ENCODE data around the gene HOXA11. TPM values are rescaled to one million over a fixed set of nuclear protein-coding genes. Genes with fewer than 3 reads are reported as not detected.

Gene HOXA11
- total RNA-seq, 1 experiment from 2014 or later = not detected

DNA sequence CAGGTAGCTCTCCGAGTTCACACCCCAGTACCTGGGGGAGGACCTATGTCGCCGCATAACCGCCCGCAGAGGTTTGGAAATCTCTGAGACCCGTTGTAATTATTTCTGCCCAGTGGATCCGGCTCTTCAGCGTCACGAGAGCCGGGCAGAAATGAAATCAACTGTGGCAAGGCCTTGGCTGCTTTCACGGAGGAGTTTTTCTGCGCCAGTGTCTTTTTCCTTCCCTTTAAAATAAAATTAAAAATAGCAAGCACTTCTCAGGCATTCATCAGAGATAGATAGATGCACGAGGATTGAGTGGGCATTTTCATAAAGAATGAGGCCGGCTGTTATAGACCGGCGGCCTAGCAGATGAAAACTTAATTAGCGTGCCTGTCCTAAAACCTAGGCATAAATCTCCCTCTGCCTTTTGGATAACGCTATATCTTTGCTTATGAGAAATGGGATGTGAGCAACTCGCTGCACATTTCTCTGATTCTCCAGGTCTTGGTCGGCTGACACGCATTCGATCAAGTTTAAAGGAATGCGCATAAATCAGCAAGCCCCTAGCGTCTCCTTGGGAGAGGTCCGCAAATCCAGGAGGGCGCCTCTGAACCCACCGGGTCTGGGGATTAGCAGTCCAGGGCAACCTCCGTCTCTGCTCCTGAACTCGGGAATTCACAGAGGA is 8.4 kb upstream of the HOXA11 start:
- ChIA-PET CTCF (interaction anchor here (4.2 kb wide), 1 partner anchor 14 kb away, joined by 32 read pairs; no protein-coding TSS in a partner anchor), POLR2A (no interaction called here)
- H3K27ac Mint-ChIP-seq = no peak overlapping the region
- no peaks in the 10 kb centered on the region for H3K9me3 Mint-ChIP-seq
- ATAC-seq = no peak
- TF ChIP-seq ZNF232 (CRISPR knock-in tag; IDR thresholded peaks at IDR 0.05) = no peak
- TF ChIP-seq, protein P1, sequence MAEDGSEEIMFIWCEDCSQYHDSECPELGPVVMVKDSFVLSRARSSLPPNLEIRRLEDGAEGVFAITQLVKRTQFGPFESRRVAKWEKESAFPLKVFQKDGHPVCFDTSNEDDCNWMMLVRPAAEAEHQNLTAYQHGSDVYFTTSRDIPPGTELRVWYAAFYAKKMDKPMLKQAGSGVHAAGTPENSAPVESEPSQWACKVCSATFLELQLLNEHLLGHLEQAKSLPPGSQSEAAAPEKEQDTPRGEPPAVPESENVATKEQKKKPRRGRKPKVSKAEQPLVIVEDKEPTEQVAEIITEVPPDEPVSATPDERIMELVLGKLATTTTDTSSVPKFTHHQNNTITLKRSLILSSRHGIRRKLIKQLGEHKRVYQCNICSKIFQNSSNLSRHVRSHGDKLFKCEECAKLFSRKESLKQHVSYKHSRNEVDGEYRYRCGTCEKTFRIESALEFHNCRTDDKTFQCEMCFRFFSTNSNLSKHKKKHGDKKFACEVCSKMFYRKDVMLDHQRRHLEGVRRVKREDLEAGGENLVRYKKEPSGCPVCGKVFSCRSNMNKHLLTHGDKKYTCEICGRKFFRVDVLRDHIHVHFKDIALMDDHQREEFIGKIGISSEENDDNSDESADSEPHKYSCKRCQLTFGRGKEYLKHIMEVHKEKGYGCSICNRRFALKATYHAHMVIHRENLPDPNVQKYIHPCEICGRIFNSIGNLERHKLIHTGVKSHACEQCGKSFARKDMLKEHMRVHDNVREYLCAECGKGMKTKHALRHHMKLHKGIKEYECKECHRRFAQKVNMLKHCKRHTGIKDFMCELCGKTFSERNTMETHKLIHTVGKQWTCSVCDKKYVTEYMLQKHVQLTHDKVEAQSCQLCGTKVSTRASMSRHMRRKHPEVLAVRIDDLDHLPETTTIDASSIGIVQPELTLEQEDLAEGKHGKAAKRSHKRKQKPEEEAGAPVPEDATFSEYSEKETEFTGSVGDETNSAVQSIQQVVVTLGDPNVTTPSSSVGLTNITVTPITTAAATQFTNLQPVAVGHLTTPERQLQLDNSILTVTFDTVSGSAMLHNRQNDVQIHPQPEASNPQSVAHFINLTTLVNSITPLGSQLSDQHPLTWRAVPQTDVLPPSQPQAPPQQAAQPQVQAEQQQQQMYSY (CRISPR knock-in tag; IDR thresholded peaks at IDR 0.05) = 0 out of 2 replicates have a peak, but pooled peaks have one; percentile 46
- peak overlapping the region; percentile 22; the same call in 1 of the 2 replicates for H3K4me3 Mint-ChIP-seq
- H3K27me3 Mint-ChIP-seq (ENCODE audit: low read depth) = peaks cover 100% of the 10 kb centered on the region
- H3K4me1 Mint-ChIP-seq = peaks cover 16% of the 10 kb centered on the region
- DNase-seq (ENCODE audit: low spot score) = peak; percentile 51
- no peaks in the 10 kb centered on the region for H3K36me3 Mint-ChIP-seq

DNA sequence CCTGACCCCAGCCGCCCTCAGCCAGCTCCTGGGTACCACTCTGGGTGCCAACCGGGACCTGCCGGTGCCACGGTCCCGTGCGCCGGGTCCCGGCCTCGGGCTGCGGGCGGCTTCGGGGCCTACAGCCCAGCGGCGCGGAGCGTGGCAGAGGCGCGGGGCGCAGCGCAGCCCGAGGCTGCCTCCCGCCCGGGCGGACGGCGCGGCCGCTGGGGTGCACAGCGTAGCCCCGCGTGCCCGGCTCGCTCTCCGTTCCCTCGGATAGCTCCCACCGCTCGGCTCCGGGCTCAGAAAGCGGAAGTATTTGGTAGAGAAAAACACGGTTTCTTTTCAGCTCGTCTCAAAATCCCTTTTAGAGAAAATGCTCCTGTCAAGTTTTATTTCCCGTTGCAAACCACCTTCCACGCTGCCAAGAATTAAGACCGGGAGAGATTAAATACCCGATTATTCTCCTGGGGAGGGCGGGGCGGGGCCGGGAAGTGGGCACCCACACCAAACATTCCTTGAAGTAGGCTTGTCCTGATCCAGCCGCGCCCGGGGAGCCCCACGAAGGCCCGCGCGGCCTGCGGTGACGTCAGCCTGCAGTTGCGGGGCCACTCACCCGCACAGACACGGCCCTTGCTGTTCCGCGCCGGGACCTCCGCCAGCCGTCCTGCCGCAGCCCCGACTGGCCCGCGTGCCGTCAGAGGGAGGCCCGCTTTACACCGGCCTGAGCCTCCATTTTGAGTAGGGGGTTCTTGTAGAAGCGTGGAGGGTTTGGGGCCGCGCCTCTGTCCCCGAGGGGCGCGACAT is 7.7 kb upstream of the HOXA11 start:
- ATAC-seq (peak; percentile 4), DNase-seq (ENCODE audit: low spot score) (no peak)
- ChIA-PET POLR2A (no interaction called here), CTCF (interaction anchor here (0.7 to 5.5 kb wide), 3 partner anchors 13 to 49 kb away, joined by 3 to 34 read pairs (median 32); partner anchors contain the start of gene EVX1)
- Mint-ChIP-seq H3K36me3 (no peaks in the 10 kb centered on the region), H3K4me3 (peak overlapping the region; percentile 14; the same call in 1 of the 2 replicates), H3K4me1 (peaks cover 23% of the 10 kb centered on the region), H3K27me3 (ENCODE audit: low read depth) (peaks cover 100% of the 10 kb centered on the region), H3K27ac (no peak overlapping the region), H3K9me3 (no peaks in the 10 kb centered on the region)
- TF ChIP-seq GRHL2 (CRISPR knock-in tag; IDR thresholded peaks at IDR 0.05; ENCODE audit: insufficient replicate concordance, severe bottlenecking) (no peak), ZNF263 (CRISPR knock-in tag; IDR thresholded peaks at IDR 0.05; ENCODE audit: low read depth) (no peak), ESRRA (CRISPR knock-in tag; IDR thresholded peaks at IDR 0.05; ENCODE audit: borderline replicate concordance) (no peak), NFYB (CRISPR knock-in tag; conservative IDR thresholded peaks at IDR 0.05; ENCODE audit: low read depth) (no peak), JAZF1 (CRISPR knock-in tag; IDR thresholded peaks at IDR 0.05) (no peak), KAT7 (CRISPR knock-in tag; IDR thresholded peaks at IDR 0.05; ENCODE audit: borderline replicate concordance) (no peak), FOXP1 (CRISPR knock-in tag; IDR thresholded peaks at IDR 0.05; ENCODE audit: borderline replicate concordance) (no peak), ELF4 (CRISPR knock-in tag; IDR thresholded peaks at IDR 0.05; ENCODE audit: low read depth) (no peak), TP53 (CRISPR knock-in tag; IDR thresholded peaks at IDR 0.05) (no peak)
- TF ChIP-seq, protein P2, sequence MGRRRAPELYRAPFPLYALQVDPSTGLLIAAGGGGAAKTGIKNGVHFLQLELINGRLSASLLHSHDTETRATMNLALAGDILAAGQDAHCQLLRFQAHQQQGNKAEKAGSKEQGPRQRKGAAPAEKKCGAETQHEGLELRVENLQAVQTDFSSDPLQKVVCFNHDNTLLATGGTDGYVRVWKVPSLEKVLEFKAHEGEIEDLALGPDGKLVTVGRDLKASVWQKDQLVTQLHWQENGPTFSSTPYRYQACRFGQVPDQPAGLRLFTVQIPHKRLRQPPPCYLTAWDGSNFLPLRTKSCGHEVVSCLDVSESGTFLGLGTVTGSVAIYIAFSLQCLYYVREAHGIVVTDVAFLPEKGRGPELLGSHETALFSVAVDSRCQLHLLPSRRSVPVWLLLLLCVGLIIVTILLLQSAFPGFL (CRISPR knock-in tag; IDR thresholded peaks at IDR 0.05; ENCODE audit: borderline replicate concordance) = no peak
- TF ChIP-seq, protein P3, sequence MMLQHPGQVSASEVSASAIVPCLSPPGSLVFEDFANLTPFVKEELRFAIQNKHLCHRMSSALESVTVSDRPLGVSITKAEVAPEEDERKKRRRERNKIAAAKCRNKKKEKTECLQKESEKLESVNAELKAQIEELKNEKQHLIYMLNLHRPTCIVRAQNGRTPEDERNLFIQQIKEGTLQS (CRISPR knock-in tag; conservative IDR thresholded peaks at IDR 0.05) = no peak

DNA sequence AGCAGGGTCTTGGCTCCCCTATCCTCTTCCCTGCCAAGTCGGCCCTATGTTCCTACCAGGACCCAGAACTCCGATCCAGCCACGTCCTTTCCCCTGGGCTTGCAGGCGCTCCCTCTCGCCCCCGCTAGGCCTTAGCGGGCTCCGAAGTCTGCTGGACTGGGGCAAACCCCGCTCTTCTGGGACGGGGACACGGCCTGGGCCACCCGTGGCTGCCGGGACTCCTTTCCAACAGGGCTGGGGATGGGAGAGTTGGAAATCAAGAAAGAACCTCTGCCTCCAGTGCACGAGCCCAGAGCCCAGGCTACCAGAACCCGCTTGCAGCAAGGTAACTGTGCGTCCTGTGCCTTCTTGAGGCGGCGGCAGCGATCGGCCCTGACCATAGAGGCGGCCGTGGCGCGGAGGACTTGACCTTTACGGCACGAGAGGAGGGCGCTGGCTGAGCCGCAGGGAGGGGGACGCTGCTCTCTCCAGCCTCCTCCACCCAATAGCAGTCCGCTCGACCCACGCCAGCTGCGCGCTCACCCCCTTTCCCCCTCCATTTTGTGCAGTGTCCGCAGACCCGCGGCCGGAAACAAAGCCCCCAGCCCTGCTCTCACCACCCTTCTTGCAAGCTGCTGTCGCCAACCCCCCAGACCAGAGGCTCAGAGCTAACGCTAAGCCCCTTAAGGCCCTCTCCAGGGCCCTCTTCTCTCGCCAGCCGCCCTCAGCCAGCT is 7.0 kb upstream of the HOXA11 start:
- 0 out of 2 replicates have a peak, but pooled peaks have one; percentile 11 for TF ChIP-seq FOXP1 (CRISPR knock-in tag; IDR thresholded peaks at IDR 0.05; ENCODE audit: borderline replicate concordance)
- TF ChIP-seq, protein P1 (CRISPR knock-in tag; IDR thresholded peaks at IDR 0.05) = peak; percentile 62; the same call in 1 of the 2 replicates
- TF ChIP-seq, protein P2 (CRISPR knock-in tag; IDR thresholded peaks at IDR 0.05; ENCODE audit: borderline replicate concordance) = no peak
- ATAC-seq (peak; percentile 30), DNase-seq (ENCODE audit: low spot score) (peak; percentile 55)
- peaks cover 31% of the 10 kb centered on the region for H3K4me1 Mint-ChIP-seq
- peaks cover 100% of the 10 kb centered on the region for H3K27me3 Mint-ChIP-seq (ENCODE audit: low read depth)
- H3K9me3 Mint-ChIP-seq = no peaks in the 10 kb centered on the region
- H3K27ac Mint-ChIP-seq = no peak overlapping the region
- no peaks in the 10 kb centered on the region for H3K36me3 Mint-ChIP-seq
- ChIA-PET CTCF (interaction anchor here (0.7 to 5.5 kb wide), 2 partner anchors 12 to 50 kb away, joined by 3 to 34 read pairs; partner anchors contain the start of gene EVX1), POLR2A (no interaction called here)
- peak overlapping the region; percentile 39; the same call in 1 of the 2 replicates for H3K4me3 Mint-ChIP-seq

Measured in WTC11 (cell line).